Liver (tissue), 3 donors: ENCODE measurements around the gene DAPK1.

Experiments
- CTCF ChIP-seq: fragments of 150-350 bp; IDR thresholded peaks from 2 replicates; pipeline ENCODE4 v1.5.1; 2017; ENCODE audit warnings: improper control_type of control experiment, low read depth, low read length; ENCODE audit not compliant: missing input control
- EGR1 ChIP-seq, 2 donors: IDR thresholded peaks; 2 replicates each; pipeline ENCODE4 v1.6.1; 2016 to 2018; ENCODE audit warnings: antibody characterized with exemption in 2 of 2, low read depth in 2 of 2
- FOXA1 ChIP-seq: IDR thresholded peaks from 2 replicates; pipeline ENCODE4 v1.6.1; 2016; ENCODE audit warnings: antibody characterized with exemption
- JUND ChIP-seq, 2 donors: IDR thresholded peaks; 2 replicates each; pipeline ENCODE4 v1.6.1; 2016; ENCODE audit warnings: antibody characterized with exemption in 2 of 2
- NR2F2 ChIP-seq: IDR thresholded peaks from 2 replicates; pipeline ENCODE4 v1.6.1; 2016; ENCODE audit warnings: antibody characterized with exemption
- SP1 ChIP-seq: IDR thresholded peaks from 2 replicates; pipeline ENCODE4 v1.6.1; 2018; ENCODE audit warnings: antibody characterized with exemption, mild to moderate bottlenecking
- TAF1 ChIP-seq: conservative IDR thresholded peaks from 2 replicates; pipeline ENCODE4 v1.6.1; 2016; ENCODE audit warnings: antibody characterized with exemption, mild to moderate bottlenecking
- YY1 ChIP-seq: IDR thresholded peaks from 2 replicates; pipeline ENCODE4 v1.6.1; 2016; ENCODE audit warnings: antibody characterized with exemption, mild to moderate bottlenecking
- TF ChIP-seq, protein P1 (sequence below): IDR thresholded peaks from 2 replicates; pipeline ENCODE4 v1.6.1; 2016; ENCODE audit warnings: antibody characterized with exemption
- TF ChIP-seq, protein P2 (sequence below): IDR thresholded peaks from 2 replicates; pipeline ENCODE4 v1.6.1; 2016; ENCODE audit warnings: antibody characterized with exemption
- donor health status: healthy.
- donor health status: healthy.

DNA sequence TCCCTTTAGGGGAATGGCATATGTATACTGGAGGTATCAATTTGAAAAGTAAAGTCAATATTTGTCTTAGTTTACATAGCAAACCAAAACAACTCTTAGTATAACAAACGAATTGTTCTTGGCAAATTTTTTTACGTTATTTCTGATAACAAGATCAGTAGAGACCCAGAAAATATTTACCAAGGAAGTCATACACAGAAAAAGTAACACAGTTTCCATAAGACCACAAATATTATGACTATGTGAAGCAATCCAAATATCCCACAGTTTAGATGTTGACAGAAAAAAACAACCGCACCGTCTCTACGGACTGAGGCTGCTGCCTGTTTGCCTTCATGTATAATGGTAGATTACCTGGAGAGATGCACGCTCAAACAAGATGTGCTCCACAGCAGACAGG, 46.5 kb upstream of the DAPK1 start:
- no peak for TF ChIP-seq CTCF
- TF ChIP-seq, protein P1, sequence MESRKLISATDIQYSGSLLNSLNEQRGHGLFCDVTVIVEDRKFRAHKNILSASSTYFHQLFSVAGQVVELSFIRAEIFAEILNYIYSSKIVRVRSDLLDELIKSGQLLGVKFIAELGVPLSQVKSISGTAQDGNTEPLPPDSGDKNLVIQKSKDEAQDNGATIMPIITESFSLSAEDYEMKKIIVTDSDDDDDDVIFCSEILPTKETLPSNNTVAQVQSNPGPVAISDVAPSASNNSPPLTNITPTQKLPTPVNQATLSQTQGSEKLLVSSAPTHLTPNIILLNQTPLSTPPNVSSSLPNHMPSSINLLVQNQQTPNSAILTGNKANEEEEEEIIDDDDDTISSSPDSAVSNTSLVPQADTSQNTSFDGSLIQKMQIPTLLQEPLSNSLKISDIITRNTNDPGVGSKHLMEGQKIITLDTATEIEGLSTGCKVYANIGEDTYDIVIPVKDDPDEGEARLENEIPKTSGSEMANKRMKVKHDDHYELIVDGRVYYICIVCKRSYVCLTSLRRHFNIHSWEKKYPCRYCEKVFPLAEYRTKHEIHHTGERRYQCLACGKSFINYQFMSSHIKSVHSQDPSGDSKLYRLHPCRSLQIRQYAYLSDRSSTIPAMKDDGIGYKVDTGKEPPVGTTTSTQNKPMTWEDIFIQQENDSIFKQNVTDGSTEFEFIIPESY: no peak
- TF ChIP-seq SP1: no peak
- TF ChIP-seq TAF1: no peak
- TF ChIP-seq YY1: no peak
- TF ChIP-seq, protein P2, sequence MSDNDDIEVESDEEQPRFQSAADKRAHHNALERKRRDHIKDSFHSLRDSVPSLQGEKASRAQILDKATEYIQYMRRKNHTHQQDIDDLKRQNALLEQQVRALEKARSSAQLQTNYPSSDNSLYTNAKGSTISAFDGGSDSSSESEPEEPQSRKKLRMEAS: no peak
- TF ChIP-seq NR2F2: no peak
- TF ChIP-seq FOXA1: no peak
- no peak for TF ChIP-seq JUND (IDR thresholded peaks at IDR 0.05)
- TF ChIP-seq EGR1 (IDR thresholded peaks at IDR 0.05; ENCODE audit: low read depth in 2 of 2): no peak
